ENCODE data around the gene AMY1C. TPM values are rescaled to one million over a fixed set of nuclear protein-coding genes. Genes with fewer than 3 reads are reported as not detected.
"Not testable (repeated sequence)": the region's sequence is repeated elsewhere in the genome, so short reads cannot be mapped to it uniquely, and the experiment has no call there.

AMY1C gene
- not detected in 2 replicates for total RNA-seq (2014; rRNA removed; shearing (Covaris generic))

DNA sequence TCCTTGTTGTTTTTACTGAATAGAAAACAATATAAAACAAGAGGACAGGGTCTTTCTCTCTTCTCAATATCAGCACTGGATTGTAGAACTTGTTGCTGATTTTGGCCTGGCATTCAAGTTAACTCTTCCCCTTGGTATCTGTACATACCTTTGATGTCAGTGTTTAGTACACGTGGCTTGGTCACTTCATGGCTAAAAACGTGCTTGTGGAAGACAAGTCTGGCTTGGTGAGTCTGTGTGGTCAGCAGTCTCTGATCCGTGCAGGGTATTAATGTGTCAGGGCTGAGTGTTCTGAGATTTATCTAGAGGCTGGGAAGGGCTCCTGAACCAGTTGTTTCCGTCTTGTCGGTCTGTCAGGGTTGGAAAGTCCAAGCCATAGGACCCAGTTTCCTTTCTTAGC is at the start of gene AMY1C:
TSS of gene AMY1C (plus strand) at position 301 of the 400 bp plus-strand sequence. CDS start 572 bp downstream, outside the sequence.
- DNase-seq (ENCODE audit: low read depth): not testable (repeated sequence)

DNA sequence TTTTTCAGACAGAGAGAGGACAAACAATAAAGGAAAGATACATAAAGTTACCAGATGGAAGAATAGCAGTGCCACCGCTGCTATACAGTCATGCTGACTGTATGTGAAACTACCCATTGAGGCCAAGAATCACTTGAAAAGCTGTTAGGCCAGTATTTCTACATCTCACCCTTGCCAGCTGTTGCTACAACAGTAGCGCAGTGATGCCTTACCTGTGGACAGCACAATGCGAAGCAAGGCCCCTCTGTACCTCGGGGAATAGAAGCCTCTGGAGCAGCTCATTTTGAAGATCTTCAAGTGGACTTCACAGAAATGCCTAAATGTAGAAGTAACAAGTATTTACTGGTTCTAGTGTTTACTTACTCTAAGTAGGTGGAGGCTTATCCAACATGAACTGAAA is 49.0 kb upstream of the AMY1C start:
- not testable (repeated sequence) for DNase-seq (ENCODE audit: low read depth)

DNA sequence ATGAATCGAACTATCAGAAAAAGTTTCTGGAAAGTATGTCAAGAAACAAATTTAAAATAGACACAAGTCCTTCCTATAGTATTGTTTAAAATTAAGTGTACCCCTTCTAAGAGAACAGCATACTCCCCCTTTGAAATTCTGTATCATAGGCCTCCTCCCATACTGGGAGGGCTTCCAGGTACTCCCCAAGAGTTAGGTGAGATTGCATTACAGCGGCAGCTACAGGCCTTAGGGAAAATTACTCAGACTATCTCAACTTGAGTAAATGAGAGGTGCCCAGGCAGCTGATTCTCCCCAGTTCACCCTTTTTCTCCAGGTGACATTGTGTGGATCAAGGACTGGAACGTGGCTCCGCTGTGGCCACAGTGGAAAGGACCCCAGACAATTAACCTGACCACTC is 48.4 kb upstream of the AMY1C start:
- DNase-seq (ENCODE audit: low read depth): not testable (repeated sequence)

DNA sequence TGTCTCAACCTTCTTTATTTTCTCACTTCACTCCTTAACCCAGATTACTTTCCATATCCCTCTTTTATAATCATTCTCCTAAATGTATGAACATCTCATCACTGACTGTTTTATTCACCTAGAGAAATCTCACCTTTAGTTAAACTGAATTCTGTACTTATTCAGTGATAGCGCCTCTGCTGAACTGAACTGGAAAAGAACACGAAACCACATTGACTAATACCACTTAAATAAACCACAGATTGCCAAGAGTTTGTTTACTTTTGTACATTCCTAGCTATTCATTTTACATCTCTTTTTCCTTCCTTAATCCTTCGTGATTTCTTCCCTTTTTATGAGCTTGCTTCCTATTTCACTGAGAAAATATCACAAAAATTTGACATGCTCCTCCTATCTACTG is 42.0 kb upstream of the AMY1C start:
- DNase-seq (ENCODE audit: low read depth): not testable (repeated sequence)

DNA sequence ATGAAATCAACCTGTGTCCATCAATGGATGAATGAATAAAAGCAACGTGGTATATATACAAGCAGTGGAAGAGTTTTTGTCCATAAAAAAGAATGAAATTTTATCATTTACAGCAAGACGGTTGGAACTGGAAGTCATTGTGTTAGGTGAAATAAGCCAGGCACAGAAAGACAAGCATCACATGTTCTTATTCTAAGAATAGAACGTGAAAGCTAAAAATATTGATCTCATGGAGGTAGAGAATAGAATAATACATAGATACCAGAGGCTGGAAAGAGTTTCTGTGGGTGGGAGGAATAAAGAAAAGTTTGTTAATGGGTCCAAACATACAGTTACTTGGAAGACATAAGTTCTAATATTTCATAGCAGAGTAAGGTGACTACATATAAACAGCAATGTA is 39.3 kb upstream of the AMY1C start:
- not testable (repeated sequence) for DNase-seq (ENCODE audit: low read depth)

DNA sequence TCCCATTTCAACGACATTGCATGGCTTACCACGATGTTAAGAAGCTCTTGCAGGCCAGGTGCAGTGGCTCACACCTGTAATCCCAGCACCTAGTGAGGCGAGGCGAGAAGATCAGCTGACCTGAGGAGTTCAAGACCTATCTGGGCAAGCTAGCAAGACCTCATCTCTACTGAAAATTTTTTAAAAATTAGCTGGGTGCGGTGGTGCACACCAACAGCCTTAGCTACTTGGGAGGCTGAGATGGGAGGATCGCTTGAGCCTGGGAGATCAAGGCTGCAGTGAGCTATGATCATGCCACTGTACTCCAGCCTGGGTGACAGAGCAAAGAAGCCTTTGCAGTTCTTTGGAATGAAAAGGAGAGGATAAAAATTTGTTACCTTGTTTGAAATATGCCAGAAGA is 32.3 kb upstream of the AMY1C start:
- not testable (repeated sequence) for DNase-seq (ENCODE audit: low read depth)

DNA sequence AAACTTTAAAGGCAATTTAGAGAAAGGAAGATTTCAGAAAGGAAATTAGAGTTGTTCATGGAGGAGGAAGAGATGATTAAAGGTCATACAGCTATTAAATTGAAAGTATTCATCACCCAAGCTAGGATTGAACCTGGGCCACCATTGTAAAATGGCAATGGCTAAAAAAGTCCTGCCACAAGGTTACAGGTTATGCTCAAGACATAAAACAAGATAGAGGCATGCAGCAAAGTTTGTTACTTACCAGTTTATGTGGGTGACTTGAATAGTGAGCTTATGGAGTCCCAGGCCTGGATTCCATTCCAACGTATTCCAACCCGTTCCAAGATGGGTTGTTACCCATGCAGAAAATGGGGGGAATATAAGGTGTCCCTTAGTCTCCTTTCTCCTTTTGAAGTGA is 28.2 kb upstream of the AMY1C start:
- DNase-seq (ENCODE audit: low read depth): not testable (repeated sequence)

DNA sequence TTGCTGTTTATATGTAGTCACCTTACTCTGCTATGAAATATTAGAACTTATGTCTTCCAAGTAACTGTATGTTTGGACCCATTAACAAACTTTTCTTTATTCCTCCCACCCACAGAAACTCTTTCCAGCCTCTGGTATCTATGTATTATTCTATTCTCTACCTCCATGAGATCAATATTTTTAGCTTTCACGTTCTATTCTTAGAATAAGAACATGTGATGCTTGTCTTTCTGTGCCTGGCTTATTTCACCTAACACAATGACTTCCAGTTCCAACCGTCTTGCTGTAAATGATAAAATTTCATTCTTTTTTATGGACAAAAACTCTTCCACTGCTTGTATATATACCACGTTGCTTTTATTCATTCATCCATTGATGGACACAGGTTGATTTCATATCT is 14.4 kb upstream of the AMY1C start:
- DNase-seq (ENCODE audit: low read depth): not testable (repeated sequence)

DNA sequence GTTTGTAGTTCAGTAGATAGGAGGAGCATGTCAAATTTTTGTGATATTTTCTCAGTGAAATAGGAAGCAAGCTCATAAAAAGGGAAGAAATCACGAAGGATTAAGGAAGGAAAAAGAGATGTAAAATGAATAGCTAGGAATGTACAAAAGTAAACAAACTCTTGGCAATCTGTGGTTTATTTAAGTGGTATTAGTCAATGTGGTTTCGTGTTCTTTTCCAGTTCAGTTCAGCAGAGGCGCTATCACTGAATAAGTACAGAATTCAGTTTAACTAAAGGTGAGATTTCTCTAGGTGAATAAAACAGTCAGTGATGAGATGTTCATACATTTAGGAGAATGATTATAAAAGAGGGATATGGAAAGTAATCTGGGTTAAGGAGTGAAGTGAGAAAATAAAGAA is 11.7 kb upstream of the AMY1C start:
- not testable (repeated sequence) for DNase-seq (ENCODE audit: low read depth)

DNA sequence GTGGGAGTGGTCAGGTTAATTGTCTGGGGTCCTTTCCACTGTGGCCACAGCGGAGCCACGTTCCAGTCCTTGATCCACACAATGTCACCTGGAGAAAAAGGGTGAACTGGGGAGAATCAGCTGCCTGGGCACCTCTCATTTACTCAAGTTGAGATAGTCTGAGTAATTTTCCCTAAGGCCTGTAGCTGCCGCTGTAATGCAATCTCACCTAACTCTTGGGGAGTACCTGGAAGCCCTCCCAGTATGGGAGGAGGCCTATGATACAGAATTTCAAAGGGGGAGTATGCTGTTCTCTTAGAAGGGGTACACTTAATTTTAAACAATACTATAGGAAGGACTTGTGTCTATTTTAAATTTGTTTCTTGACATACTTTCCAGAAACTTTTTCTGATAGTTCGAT is 5.2 kb upstream of the AMY1C start:
- DNase-seq (ENCODE audit: low read depth): not testable (repeated sequence)

DNA sequence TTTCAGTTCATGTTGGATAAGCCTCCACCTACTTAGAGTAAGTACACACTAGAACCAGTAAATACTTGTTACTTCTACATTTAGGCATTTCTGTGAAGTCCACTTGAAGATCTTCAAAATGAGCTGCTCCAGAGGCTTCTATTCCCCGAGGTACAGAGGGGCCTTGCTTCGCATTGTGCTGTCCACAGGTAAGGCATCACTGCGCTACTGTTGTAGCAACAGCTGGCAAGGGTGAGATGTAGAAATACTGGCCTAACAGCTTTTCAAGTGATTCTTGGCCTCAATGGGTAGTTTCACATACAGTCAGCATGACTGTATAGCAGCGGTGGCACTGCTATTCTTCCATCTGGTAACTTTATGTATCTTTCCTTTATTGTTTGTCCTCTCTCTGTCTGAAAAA is 4.7 kb upstream of the AMY1C start:
- DNase-seq (ENCODE audit: low read depth): not testable (repeated sequence)

DNA sequence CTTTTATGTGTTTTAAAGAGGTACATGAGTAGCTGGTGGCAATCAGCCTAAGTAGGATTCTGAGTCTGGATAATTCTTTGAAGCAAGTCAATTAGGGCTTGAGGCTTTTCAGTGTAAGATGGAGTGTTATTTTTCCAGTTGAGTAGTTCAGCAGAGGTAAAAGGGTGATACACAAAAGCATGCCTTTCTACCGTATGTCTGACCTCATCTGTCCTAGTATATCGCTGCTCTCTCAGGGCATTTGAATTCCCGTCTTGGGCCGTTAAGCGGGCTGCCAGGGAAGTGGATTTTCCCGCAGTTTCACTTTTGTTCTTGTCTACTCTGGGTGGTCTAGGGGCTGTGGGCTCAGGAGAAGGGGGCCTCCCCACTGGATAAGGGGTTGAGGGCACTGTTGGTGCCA is 1.4 kb upstream of the AMY1C start:
- not testable (repeated sequence) for DNase-seq (ENCODE audit: low read depth)

DNA sequence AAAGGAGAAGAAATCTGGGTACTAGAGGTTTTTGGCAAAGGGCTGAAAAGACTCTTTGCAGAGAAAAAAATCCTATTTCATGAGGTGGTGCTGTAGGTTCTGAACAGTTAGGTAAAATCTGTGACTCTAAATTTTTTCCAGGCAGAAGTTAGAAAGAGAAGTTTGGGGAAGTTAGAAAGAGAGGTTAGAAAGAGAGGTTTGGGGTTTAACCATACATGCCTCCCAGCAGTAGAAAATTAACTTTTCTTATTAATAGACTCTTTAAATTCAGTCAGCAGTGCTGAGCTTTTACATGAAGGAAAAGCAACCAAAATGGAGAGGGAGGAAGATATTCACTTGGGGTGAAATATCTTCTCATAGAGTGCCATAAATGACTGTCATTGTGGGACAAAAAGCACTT is 12.2 kb downstream of the AMY1C start:
- DNase-seq (ENCODE audit: low read depth): no peak

DNA sequence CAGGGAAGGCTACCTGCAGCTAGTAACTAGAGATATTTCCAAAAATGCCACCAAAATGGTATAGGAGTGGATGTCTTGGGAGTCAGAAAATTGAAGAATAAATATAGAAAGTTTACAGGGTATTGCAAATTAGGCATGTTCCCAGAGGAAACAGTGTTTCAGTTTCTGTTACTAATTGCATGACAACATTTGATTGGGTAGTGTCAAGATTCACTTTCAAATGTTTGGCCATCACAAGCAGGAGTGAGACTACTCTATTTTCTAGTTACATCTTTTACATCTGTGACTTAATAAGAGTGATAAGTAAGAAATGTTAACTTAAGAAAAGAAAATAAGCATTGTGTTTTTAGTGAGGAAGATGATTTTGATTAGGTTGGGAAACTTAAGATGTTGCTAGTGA is 30.2 kb downstream of the AMY1C start:
- no peak for DNase-seq (ENCODE audit: low read depth)

DNA sequence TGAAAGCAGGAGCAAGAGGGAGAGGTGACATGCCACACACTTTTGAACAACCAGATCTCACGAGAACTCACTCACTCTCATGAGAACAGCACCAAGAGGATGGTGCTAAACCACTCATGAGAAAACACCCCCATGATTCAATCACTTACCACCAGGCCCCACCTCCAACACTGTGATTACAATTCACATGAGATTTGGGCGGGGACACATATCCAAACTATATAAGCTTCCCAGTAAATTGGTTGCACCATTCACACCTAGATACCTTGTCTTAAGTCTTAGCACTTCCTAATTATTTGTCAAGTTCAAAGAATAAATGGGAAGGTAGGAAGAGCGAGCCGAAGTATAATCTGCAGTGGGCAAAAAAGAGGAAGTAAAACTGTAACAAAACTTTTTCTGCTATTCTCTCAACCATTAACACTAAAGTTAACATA is 34.3 kb downstream of the AMY1C start:
- no peak for DNase-seq (ENCODE audit: low read depth)

DNA sequence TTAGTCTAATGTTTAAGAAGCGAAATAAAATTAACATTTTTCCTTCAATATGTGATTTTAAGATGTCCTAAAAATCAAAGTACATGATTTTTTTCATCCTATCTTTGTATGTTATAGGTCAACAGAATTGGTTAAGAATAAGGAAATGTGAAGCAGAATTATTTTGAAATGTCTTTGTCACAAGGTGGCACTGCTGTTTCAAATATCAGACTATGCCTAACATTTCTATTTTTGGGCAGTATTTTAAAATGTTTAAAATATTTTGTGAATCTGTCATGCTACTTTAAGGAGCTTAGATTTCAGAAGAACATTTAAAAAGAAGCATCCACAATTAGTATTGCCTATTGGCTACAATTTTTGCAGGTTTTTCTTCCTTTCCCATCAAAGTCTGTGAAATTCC is 38.7 kb downstream of the AMY1C start:
- peak; percentile 1 for DNase-seq (ENCODE audit: low read depth)

DNA sequence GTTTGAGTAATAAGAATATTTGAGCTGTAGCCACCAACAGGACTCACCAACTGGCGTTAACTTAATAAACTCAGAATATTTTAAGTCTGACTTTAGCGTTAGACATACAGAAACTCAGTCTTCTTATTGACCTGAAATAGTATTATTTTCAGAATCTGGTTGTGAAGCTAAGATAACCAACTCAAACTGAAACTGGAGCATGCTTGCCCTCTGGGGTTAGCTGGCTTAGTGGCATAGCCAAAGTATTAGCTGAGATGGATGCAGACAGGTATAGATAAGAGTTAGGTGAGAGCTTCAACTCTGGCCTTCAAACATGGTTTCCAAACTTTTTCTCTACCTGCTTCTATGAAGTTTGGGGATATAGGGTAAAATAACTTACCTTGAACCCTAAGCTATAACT is 40.5 kb downstream of the AMY1C start:
- no peak for DNase-seq (ENCODE audit: low read depth)

Other genes starting within 250 kb of the AMY1C start
- 7.5 and 8.3 TPM in 2 replicates for gene RNPC3, start 224.2 kb upstream of the AMY1C start, total RNA-seq (2014; rRNA removed; shearing (Covaris generic))
- not detected in 2 replicates for gene AMY2B, start 178.3 kb upstream of the AMY1C start, total RNA-seq (2014; rRNA removed; shearing (Covaris generic))
- gene AMY2A, start 132.5 kb upstream of the AMY1C start, total RNA-seq (2014; rRNA removed; shearing (Covaris generic)): not detected in 2 replicates
- not detected in 2 replicates for gene AMY1A, start 94.1 kb upstream of the AMY1C start, total RNA-seq (2014; rRNA removed; shearing (Covaris generic))
- not detected in 2 replicates for gene AMY1B, start 53.7 kb upstream of the AMY1C start, total RNA-seq (2014; rRNA removed; shearing (Covaris generic))